GM18526 (cell line): ENCODE data around the gene IL10RA.

ENCODE experiments used
- POLR2A ChIP-seq: IDR thresholded peaks from 3 replicates; pipeline ENCODE4 v1.6.1; 2011; ENCODE audit not compliant: insufficient read length; ENCODE audit errors: extremely low read depth

Gene IL10RA

DNA sequence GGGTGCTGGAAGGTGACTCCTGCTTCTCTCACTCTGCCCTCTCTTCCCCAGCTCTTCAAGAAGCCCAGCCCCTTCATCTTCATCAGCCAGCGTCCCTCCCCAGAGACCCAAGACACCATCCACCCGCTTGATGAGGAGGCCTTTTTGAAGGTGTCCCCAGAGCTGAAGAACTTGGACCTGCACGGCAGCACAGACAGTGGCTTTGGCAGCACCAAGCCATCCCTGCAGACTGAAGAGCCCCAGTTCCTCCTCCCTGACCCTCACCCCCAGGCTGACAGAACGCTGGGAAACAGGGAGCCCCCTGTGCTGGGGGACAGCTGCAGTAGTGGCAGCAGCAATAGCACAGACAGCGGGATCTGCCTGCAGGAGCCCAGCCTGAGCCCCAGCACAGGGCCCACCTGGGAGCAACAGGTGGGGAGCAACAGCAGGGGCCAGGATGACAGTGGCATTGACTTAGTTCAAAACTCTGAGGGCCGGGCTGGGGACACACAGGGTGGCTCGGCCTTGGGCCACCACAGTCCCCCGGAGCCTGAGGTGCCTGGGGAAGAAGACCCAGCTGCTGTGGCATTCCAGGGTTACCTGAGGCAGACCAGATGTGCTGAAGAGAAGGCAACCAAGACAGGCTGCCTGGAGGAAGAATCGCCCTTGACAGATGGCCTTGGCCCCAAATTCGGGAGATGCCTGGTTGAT lies 12.6 kb downstream of the IL10RA start:
- TF ChIP-seq POLR2A: no peak

DNA sequence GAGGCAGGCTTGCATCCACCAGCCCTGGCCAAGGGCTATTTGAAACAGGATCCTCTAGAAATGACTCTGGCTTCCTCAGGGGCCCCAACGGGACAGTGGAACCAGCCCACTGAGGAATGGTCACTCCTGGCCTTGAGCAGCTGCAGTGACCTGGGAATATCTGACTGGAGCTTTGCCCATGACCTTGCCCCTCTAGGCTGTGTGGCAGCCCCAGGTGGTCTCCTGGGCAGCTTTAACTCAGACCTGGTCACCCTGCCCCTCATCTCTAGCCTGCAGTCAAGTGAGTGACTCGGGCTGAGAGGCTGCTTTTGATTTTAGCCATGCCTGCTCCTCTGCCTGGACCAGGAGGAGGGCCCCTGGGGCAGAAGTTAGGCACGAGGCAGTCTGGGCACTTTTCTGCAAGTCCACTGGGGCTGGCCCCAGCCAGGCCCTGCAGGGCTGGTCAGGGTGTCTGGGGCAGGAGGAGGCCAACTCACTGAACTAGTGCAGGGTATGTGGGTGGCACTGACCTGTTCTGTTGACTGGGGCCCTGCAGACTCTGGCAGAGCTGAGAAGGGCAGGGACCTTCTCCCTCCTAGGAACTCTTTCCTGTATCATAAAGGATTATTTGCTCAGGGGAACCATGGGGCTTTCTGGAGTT lies 13.3 kb downstream of the IL10RA start:
- no peak for TF ChIP-seq POLR2A

DNA sequence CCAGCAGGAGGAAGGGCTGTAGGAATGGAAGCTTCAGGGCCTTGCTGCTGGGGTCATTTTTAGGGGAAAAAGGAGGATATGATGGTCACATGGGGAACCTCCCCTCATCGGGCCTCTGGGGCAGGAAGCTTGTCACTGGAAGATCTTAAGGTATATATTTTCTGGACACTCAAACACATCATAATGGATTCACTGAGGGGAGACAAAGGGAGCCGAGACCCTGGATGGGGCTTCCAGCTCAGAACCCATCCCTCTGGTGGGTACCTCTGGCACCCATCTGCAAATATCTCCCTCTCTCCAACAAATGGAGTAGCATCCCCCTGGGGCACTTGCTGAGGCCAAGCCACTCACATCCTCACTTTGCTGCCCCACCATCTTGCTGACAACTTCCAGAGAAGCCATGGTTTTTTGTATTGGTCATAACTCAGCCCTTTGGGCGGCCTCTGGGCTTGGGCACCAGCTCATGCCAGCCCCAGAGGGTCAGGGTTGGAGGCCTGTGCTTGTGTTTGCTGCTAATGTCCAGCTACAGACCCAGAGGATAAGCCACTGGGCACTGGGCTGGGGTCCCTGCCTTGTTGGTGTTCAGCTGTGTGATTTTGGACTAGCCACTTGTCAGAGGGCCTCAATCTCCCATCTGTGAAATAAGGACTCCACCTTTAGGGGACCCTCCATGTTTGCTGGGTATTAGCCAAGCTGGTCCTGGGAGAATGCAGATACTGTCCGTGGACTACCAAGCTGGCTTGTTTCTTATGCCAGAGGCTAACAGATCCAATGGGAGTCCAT lies 14.1 kb downstream of the IL10RA start:
- no peak for TF ChIP-seq POLR2A

DNA sequence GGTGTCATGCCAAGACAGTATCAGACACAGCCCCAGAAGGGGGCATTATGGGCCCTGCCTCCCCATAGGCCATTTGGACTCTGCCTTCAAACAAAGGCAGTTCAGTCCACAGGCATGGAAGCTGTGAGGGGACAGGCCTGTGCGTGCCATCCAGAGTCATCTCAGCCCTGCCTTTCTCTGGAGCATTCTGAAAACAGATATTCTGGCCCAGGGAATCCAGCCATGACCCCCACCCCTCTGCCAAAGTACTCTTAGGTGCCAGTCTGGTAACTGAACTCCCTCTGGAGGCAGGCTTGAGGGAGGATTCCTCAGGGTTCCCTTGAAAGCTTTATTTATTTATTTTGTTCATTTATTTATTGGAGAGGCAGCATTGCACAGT lies 14.6 kb downstream of the IL10RA start:
- TF ChIP-seq POLR2A: no peak

DNA sequence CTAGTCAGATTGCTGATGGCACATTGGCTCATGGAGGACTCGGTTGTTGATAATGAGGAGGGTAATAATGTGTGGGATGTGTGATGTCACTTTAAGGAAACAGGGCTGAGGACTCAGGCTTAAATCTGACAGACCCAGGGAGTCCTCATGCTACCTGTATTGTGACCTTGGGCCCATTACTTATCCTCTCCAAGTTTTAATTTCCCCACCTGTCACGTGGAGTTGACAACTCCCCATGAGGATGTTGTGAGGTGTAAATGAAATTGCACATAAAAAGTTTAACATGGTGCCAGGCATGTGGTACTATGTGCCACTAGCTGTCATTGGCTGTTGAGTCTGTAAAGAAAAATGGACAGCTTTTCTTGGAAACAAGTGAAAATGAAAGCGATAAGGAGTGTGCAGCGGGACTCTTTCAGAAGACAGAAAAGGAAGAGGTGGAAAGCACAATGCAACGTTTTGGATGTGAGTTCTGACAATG lies 15.3 kb downstream of the IL10RA start:
- TF ChIP-seq POLR2A: no peak

DNA sequence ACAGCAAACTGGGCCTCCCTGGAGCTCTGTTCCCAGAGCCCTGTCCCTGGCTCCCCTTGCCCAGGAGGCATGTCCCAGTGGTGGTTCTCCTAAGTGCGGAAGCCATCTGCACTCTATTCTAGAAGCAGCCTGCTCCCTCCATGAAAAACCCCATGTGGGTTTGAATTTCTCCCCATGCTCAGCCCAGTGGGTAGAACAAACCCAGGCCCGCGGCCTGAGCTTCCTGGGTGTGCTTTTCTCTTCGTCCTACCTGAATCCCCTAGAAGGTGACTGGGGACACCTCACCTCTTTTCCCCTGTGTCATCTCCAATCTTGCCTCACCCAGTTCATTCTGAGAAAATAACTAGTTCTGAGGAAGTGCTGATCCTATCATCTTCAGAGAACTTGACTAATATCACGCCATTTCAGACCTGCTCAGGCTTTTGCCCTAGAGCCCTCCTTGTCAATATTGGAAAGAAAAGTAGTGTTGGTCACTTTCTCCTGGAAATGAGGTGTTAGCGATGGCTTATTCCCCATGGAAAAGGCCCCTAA lies 15.9 kb downstream of the IL10RA start:
- TF ChIP-seq POLR2A: no peak

DNA sequence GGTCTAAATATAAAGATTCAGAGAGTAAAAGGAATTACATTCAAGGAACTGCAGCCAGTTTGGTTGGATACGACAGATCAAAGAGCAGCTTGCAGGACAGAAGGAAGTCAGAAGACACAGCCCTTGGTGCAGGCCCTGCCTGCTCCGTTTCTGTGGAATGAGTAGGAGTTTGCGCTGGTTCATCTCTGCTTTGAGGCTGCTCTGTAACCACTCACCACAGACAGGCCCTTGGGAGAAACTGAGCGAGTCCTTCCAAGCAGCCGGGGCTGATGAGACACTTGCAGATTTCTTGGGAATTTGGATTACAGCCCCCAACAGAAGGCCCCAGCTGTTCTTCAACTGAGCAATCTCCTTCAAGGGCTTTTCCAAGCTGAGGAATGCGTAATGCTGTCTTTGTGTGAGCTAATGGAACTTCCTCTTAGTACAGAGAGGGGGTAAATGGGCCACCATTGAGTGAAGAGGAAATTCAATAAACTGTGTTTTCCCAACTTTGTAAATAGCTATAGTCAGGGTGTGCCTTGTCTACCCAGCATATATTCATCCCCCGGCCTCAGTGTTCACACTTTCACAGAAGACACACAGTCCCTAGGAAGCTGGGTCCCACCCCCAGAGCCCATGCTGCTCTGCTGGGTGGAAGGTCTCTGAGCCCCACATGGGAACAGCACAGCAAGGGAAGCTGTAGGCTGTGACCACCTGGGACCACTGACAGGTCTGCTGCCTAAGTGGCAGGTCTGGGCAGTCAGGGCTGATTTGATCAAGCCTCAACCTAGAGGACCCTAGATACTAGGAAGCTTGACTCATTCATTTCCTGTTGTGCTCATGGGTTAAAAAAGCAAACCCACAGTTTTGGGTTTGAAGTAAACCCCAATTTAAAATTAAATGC lies 16.6 kb downstream of the IL10RA start:
- TF ChIP-seq POLR2A: no peak

DNA sequence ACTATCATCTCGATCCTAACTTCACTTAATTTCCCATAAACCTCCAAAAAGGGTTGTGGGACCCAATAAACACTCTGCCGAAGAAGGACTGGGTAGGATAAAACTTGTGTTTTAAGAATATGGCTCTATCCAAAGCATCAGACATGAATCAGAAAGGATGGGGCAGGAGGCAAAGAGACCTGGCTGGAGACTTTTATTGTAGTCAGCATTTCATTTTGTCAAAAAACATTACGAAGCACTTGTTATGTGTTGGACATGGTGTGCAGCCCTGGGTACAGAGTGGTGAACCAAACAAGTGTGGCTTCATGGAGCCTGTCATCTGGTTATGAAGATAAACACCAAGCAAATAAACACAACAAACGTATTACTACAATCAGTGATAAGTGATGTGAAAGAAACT lies 17.3 kb downstream of the IL10RA start:
- TF ChIP-seq POLR2A: no peak

DNA sequence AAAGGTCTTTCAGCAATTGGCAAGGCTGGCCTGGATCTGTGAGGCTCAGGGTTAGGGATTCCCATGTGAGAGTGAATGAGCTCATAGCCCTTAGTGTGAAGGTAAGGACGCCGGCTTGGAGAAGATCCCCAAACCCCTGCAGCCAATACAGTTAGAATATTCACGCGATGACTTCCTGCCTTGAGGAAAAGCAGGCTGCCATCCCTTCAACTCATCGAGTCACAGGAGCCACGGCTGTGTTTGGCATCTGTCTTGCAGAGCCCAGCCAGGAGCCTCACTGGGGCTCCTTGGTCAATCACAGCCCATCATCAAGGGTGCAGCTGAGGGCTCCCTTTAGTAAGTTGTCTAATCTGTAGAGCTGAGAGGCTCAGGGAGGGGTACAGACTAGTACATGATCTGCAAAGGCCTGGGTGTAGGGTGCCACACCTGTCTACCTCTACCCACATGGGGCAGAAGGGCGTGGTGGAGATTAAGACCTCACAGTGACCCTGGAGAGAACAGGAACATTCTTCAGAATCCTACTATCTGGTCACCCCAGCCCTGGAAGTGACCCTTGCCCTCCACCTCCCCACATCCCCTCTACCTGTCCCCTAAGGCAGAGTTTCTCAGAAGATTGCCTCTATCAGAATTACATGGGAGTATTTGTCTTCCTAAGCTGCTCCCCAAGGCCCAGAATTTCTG lies 18.5 kb downstream of the IL10RA start:
- TF ChIP-seq POLR2A: no peak

DNA sequence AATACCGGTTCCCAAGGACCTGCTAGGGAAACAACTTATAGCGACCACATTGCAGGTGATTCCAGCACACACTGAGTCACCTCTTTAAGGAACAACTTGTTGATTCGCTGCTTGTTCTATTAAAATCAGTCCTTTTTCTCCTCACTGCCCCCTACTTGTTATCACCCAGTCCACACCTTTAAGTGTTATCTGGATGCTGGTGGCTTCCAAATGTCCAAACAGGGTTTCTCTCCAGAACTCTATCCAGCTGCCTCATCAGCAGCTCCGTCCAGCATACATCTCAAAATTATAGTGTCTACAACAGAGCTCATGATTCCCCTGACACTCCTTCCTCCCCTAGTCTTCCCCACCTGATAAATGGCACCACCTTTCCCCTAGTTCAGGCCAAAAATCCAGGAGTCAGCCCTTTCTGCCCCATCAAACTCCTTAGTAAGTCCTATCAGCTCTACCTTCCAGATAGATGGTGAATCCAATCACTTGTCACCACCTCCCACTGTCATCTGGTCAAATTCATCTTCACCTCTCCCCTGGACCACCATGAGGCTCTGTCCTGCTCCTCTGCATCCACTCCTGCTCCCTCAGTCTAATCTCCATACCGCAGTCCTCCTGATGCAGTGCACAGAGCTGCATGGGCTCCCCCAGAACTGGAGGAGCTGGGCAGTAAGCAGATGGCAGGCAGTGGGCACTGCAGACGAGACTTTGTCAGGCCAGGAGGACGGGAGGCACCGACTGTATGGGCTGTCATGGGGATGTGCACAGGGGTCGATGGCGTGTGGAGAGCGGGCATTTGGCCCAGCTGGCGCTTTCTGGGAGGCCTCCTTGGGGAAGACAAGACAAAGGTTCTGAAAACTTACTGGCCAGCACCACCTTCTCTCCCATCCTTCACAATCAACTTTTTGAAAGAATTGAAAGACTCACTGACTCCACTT lies 19.3 kb downstream of the IL10RA start:
- TF ChIP-seq POLR2A: no peak

DNA sequence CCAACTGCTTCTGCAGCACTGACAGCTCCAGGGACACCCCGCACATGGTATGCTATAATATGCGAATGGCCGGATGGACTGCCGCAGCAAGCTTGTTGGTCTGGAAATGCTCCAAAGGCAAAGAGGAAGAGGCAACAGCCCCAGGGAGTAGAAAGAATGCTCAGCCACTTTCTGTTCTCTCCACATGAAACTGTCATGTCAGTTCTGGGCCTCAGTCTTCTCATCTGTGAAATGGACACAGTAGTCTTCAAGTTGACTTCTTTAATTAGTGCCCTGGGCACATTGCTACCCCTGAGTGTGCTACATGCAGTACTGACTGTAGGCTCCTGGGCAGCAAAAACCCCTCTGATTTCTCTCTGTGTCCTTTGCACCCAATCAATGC lies 19.9 kb downstream of the IL10RA start:
- no peak for TF ChIP-seq POLR2A

DNA sequence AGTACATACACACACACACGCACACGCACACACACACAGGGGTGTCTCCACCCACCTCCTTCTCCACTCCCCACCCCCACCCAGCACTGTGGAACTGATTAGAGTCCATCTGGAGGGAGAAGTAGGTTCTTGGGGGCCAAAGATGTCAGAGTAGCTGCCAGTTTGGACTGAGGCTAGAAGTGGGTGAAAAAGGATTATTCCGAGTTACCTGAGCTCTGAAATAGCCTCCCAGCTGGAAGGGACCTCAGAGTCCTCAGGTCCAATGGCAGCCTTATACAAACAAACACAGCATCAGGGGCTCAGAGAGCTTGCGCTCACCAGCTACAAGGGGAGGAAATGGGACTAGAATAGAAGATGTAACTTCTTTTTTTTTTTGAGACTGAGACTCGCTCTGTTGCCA lies 20.8 kb downstream of the IL10RA start:
- TF ChIP-seq POLR2A: no peak

DNA sequence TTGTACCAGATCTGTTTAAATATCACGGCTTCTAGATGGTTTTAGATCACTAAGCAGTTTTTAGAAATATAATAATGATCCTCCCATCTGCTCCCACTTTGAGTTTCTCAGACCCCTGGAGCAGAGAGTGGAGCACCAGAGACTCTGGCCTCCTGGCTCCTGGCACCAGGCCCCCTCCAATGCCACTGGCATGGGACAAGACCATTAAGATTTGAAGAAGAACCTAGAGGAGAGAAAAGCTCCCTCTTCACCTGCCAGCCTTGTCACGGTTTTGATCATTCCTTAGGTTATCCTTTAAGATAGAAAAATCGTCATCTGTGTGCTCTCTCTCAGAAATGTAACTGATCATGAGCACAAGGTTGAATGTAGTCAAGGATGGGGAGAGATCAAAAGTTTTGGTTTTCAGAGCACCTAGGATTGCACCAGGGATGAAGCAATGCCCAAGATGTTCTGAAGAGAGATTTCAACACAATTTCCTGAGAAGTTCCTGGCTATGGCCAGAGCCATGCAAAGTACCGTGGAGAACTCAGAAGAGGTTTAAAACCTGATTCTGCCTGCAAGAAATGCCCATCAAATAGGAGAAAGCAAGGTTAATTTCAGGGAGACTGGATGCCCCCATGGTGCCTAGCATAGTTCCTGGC lies 22.2 kb downstream of the IL10RA start:
- no peak for TF ChIP-seq POLR2A
